H1 (cell line): ENCODE data around the gene CHRDL2. TPM values are rescaled to one million over a fixed set of nuclear protein-coding genes. Genes with fewer than 3 reads are reported as not detected.

Experiments used
- CTCF ChIA-PET: fragments of 300-600 bp; sonication (Branson Sonifier 250); formaldehyde crosslinking; loops from one replicate; lab custom pipeline; 2021; ENCODE audit not compliant: partially characterized antibody; lab: Charles Lee
- POLR2A ChIA-PET: fragments of 300-600 bp; sonication (Branson Sonifier 250); formaldehyde crosslinking; loops from one replicate; lab custom pipeline; 2021; ENCODE audit warnings: inconsistent platforms; ENCODE audit not compliant: partially characterized antibody; lab: Charles Lee
- DNase-seq, 2 experiments: peaks; one replicate each; pipeline versions ENCODE4 v3.0.0 to v3.0.0-alpha.2; 2010 to 2022; ENCODE audit warnings: low spot score in 2 of 2, low read depth in 1 of 2, mixed read lengths in 1 of 2
- FAIRE-seq: peaks from 2 replicates; lab custom pipeline; 2011; peaks lifted over from hg19 to GRCh38; lab: Jason Lieb, UNC
- H2AFZ ChIP-seq: 2 replicates; pipeline ENCODE4 v1.8.1; 2012; ENCODE audit warnings: low read length, inconsistent platforms
- H2AK5ac ChIP-seq: 2 replicates; pipeline ENCODE4 v1.6.1; 2013; ENCODE audit warnings: low read depth, low read length
- H2BK120ac ChIP-seq: replicated peaks from 2 replicates; pipeline ENCODE3; 2013; ENCODE audit warnings: low read depth, low read length, inconsistent platforms
- H2BK12ac ChIP-seq: 2 replicates; pipeline ENCODE4 v1.6.1; 2013; ENCODE audit warnings: low read depth, low read length
- H2BK15ac ChIP-seq: 2 replicates; pipeline ENCODE4 v1.6.1; 2013; ENCODE audit warnings: low read length
- H2BK20ac ChIP-seq: 2 replicates; pipeline ENCODE4 v1.6.1; 2013; ENCODE audit warnings: low read length
- H2BK5ac ChIP-seq: 2 replicates; pipeline ENCODE4 v1.6.1; 2013; ENCODE audit warnings: low read depth, low read length
- H3K14ac ChIP-seq: 2 replicates; pipeline ENCODE4 v1.6.1; 2013; ENCODE audit warnings: inconsistent platforms; ENCODE audit not compliant: insufficient read length
- H3K18ac ChIP-seq: 2 replicates; pipeline ENCODE4 v1.6.1; 2013; ENCODE audit warnings: low read length; ENCODE audit errors: extremely low read depth
- H3K23ac ChIP-seq: 2 replicates; pipeline ENCODE4 v1.6.1; 2013; ENCODE audit warnings: inconsistent platforms; ENCODE audit not compliant: insufficient read length
- H3K23me2 ChIP-seq: 2 replicates; pipeline ENCODE4 v1.6.1; 2013; ENCODE audit warnings: low read depth, low read length
- H3K27ac ChIP-seq: 2 replicates; pipeline ENCODE4 v1.6.1; 2011; ENCODE audit warnings: low read depth, low read length, inconsistent platforms
- H3K27me3 ChIP-seq, 4 experiments: replicated peaks in 1 of 4; 1 replicate in 1 of 4; 2 replicates in 3 of 4; pipeline versions ENCODE4 v1.6.1 to v1.8.1; 2011 to 2013; ENCODE audit warnings: low read length in 3 of 4, mild to moderate bottlenecking in 3 of 4, inconsistent platforms in 2 of 4, mixed read lengths in 2 of 4, moderate library complexity in 1 of 4; ENCODE audit not compliant: control insufficient read depth in 3 of 4, insufficient read depth in 3 of 4; ENCODE audit errors: extremely low read depth in 1 of 4
- H3K36me3 ChIP-seq, 4 experiments: 2 replicates each; pipeline versions ENCODE4 v1.6.1 to v1.8.1; 2011 to 2013; ENCODE audit warnings: mild to moderate bottlenecking in 4 of 4, low read length in 3 of 4, moderate library complexity in 2 of 4, control low read depth in 1 of 4, inconsistent platforms in 1 of 4; ENCODE audit not compliant: insufficient read depth in 4 of 4, control insufficient read depth in 2 of 4
- H3K4ac ChIP-seq: replicated peaks from 2 replicates; pipeline ENCODE3; 2013; ENCODE audit warnings: low read length, low read depth, mixed read lengths, inconsistent platforms; ENCODE audit not compliant: insufficient read length
- H3K4me1 ChIP-seq, 4 experiments: replicated peaks in 1 of 4; 1 replicate in 1 of 4; 2 replicates in 3 of 4; pipeline versions ENCODE4 v1.6.1 to v1.8.1; 2011 to 2013; ENCODE audit warnings: low read length in 3 of 4, inconsistent platforms in 2 of 4, mixed read lengths in 1 of 4; ENCODE audit not compliant: insufficient read depth in 4 of 4, control insufficient read depth in 3 of 4
- H3K4me2 ChIP-seq, 2 experiments: 2 replicates each; pipeline versions ENCODE4 v1.6.1 to v1.8.1; 2011 to 2013; ENCODE audit warnings: low read depth in 2 of 2, low read length in 2 of 2, control low read depth in 1 of 2, inconsistent platforms in 1 of 2, mild to moderate bottlenecking in 1 of 2; ENCODE audit not compliant: insufficient read depth in 1 of 2
- H3K4me3 ChIP-seq, 4 experiments: fragments of 200-600, 300-600 bp in 1 of 4; sonication (generic), shearing (Covaris generic), sonication (Bioruptor Twin) in 1 of 4; 2 replicates each; pipeline versions ENCODE4 v1.5.1 to v1.8.1; 2011 to 2016; ENCODE audit warnings: low read length in 4 of 4, low read depth in 3 of 4, control low read depth in 2 of 4, inconsistent platforms in 2 of 4, mild to moderate bottlenecking in 2 of 4, mixed read lengths in 1 of 4, moderate library complexity in 1 of 4; ENCODE audit not compliant: insufficient read depth in 2 of 4; ENCODE audit errors: extremely low read depth in 1 of 4
- H3K56ac ChIP-seq: replicated peaks from 2 replicates; pipeline ENCODE3; 2013; ENCODE audit warnings: low read depth, mild to moderate bottlenecking, mixed read lengths, low read length, inconsistent platforms; ENCODE audit not compliant: insufficient read length
- H3K79me1 ChIP-seq: 2 replicates; pipeline ENCODE4 v1.6.1; 2013; ENCODE audit warnings: low read depth, low read length, control low read depth
- H3K79me2 ChIP-seq, 2 experiments: 2 replicates each; pipeline versions ENCODE4 v1.6.1 to v1.8.1; 2012 to 2013; ENCODE audit warnings: low read length in 2 of 2, mild to moderate bottlenecking in 2 of 2, inconsistent platforms in 1 of 2; ENCODE audit not compliant: insufficient read depth in 2 of 2, control insufficient read depth in 1 of 2
- H3K9ac ChIP-seq, 4 experiments: replicated peaks in 1 of 4; 1 replicate in 1 of 4; 2 replicates in 3 of 4; pipeline versions ENCODE4 v1.6.1 to v1.8.1; 2011 to 2013; ENCODE audit warnings: low read depth in 3 of 4, low read length in 3 of 4, control low read depth in 2 of 4, mild to moderate bottlenecking in 2 of 4, moderate library complexity in 2 of 4, inconsistent platforms in 1 of 4; ENCODE audit errors: extremely low read depth in 1 of 4
- H3K9me3 ChIP-seq, 2 experiments: 2 replicates each; pipeline versions ENCODE4 v1.6.1 to v1.8.1; 2012 to 2013; ENCODE audit warnings: mild to moderate bottlenecking in 2 of 2, moderate library complexity in 2 of 2, control low read depth in 1 of 2, inconsistent platforms in 1 of 2, low read depth in 1 of 2, low read length in 1 of 2, mixed read lengths in 1 of 2; ENCODE audit not compliant: insufficient read depth in 2 of 2
- H4K20me1 ChIP-seq, 2 experiments: replicated peaks in 1 of 2; 2 replicates each; pipeline versions ENCODE3 to v1.8.1; 2011 to 2013; ENCODE audit warnings: inconsistent platforms in 2 of 2, low read length in 2 of 2, mild to moderate bottlenecking in 1 of 2; ENCODE audit not compliant: insufficient read depth in 2 of 2, control insufficient read depth in 1 of 2
- H4K5ac ChIP-seq: 2 replicates; pipeline ENCODE4 v1.6.1; 2013; ENCODE audit warnings: low read length, low read depth, mixed read lengths, inconsistent platforms; ENCODE audit not compliant: insufficient read length
- H4K8ac ChIP-seq: 2 replicates; pipeline ENCODE4 v1.8.0; 2013; ENCODE audit warnings: mild to moderate bottlenecking, moderate library complexity, low read length, inconsistent platforms; ENCODE audit not compliant: insufficient read depth; ENCODE audit errors: extremely low read depth
- H4K91ac ChIP-seq: replicated peaks from 2 replicates; pipeline ENCODE3; 2013; ENCODE audit warnings: low read length, mixed read lengths, inconsistent platforms; ENCODE audit not compliant: insufficient read length
- BRCA1 ChIP-seq: IDR thresholded peaks from 2 replicates; pipeline ENCODE4 v1.6.1; 2012; ENCODE audit warnings: low read depth, low read length, improper control_type of control experiment
- CHD1 ChIP-seq: IDR thresholded peaks from 2 replicates; pipeline ENCODE4 v1.6.1; 2012; ENCODE audit warnings: low read depth, low read length, improper control_type of control experiment
- CREB1 ChIP-seq: IDR thresholded peaks from 2 replicates; pipeline ENCODE4 v1.6.1; 2012; ENCODE audit warnings: inconsistent platforms
- GABPA ChIP-seq: IDR thresholded peaks from 2 replicates; pipeline ENCODE4 v1.6.1; 2011; ENCODE audit warnings: mild to moderate bottlenecking, low read length, moderate library complexity, borderline replicate concordance; ENCODE audit not compliant: insufficient read depth
- GTF2F1 ChIP-seq: IDR thresholded peaks from 2 replicates; pipeline ENCODE4 v1.6.1; 2012; ENCODE audit warnings: low read depth, low read length, improper control_type of control experiment, borderline replicate concordance
- JUND ChIP-seq: IDR thresholded peaks from 2 replicates; pipeline ENCODE4 v1.6.1; 2011; ENCODE audit warnings: mild to moderate bottlenecking, improper control_type of control experiment, low read length
- KDM1A ChIP-seq: fragments of 200-600, 300-600 bp; sonication (generic); IDR thresholded peaks from 2 replicates; pipeline ENCODE4 v1.7.1; 2016; ENCODE audit warnings: mild to moderate bottlenecking, low read length, borderline replicate concordance
- KDM4A ChIP-seq: IDR thresholded peaks from one replicate; pipeline ENCODE4 v1.7.1; 2012; ENCODE audit warnings: low read depth, mild to moderate bottlenecking, moderate library complexity, low read length, inconsistent platforms; ENCODE audit not compliant: severe bottlenecking
- NRF1 ChIP-seq: IDR thresholded peaks from 2 replicates; pipeline ENCODE4 v1.6.1; 2011; ENCODE audit warnings: mild to moderate bottlenecking, low read depth, low read length, improper control_type of control experiment
- RBBP5 ChIP-seq: IDR thresholded peaks from 2 replicates; pipeline ENCODE4 v1.7.1; 2012; ENCODE audit warnings: low read depth, mild to moderate bottlenecking, inconsistent platforms, low read length, moderate library complexity, borderline replicate concordance
- RFX5 ChIP-seq: IDR thresholded peaks from 2 replicates; pipeline ENCODE4 v1.6.1; 2011; ENCODE audit warnings: low read depth, low read length, improper control_type of control experiment, borderline replicate concordance
- TAF1 ChIP-seq: IDR thresholded peaks from 2 replicates; pipeline ENCODE4 v1.6.1; 2011; ENCODE audit warnings: mild to moderate bottlenecking, low read depth, low read length
- TAF7 ChIP-seq: optimal IDR thresholded peaks from 2 replicates; pipeline ENCODE3; 2011; ENCODE audit warnings: low read depth, mild to moderate bottlenecking, inconsistent platforms, low read length, moderate library complexity, borderline replicate concordance
- TEAD4 ChIP-seq: IDR thresholded peaks from 2 replicates; pipeline ENCODE4 v1.6.1; 2012; ENCODE audit warnings: low read depth, low read length, inconsistent platforms, mixed read lengths
- WGBS, 2 experiments: shearing (Covaris generic) in 1 of 2; methylation state at CpG; one replicate each; pipeline versions ENCODE4 v1.1.6 to v1.1.7; 2013 to 2015; ENCODE audit warnings: low lambda C conversion rate in 2 of 2, mixed read lengths in 2 of 2, inconsistent platforms in 1 of 2, low coverage in 1 of 2, missing lambda C conversion rate in 1 of 2; ENCODE audit not compliant: insufficient replicate concordance in 2 of 2, insufficient coverage in 1 of 2, insufficient read length in 1 of 2; ENCODE audit errors: extremely low coverage in 1 of 2, missing lambda C conversion rate in 1 of 2; 5-methylcytosine and 5-hydroxymethylcytosine counted together
- polyA plus RNA-seq, 7 experiments: library from polyadenylated mRNA; depleted of rRNA in 3 of 7; stranded (reverse) in 5 of 7; unstranded in 2 of 7; fragments of >200 nt in 5 of 7; fragments of 200-250 nt in 2 of 7; gene quantifications; 1 replicate in 5 of 7; 2 replicates in 1 of 7; 4 replicates in 1 of 7; pipeline versions ENCODE4 v1.2.1 to v1.2.3, GENCODE V29; 2011 to 2013; ENCODE audit warnings: missing spikeins in 2 of 7, mixed read lengths in 2 of 7
- total RNA-seq: library from RNA; stranded (reverse); fragmentation: NEBNext Ultra II Directional; extraction: Animal tissue kit (Norgen Biotek cat#: 25700); gene quantifications from 2 replicates; pipeline ENCODE4 v1.2.1, GENCODE V29; 2021
- TF ChIP-seq, protein P1 (sequence below): IDR thresholded peaks from 2 replicates; pipeline ENCODE4 v1.6.1; 2012; ENCODE audit warnings: inconsistent platforms

CHRDL2 gene
- total and polyA plus RNA-seq, 2 of the 8 experiments (the other 6 are each of a cell fraction or from before 2014, with no cell fraction given): 0.26 to 0.48 TPM

DNA sequence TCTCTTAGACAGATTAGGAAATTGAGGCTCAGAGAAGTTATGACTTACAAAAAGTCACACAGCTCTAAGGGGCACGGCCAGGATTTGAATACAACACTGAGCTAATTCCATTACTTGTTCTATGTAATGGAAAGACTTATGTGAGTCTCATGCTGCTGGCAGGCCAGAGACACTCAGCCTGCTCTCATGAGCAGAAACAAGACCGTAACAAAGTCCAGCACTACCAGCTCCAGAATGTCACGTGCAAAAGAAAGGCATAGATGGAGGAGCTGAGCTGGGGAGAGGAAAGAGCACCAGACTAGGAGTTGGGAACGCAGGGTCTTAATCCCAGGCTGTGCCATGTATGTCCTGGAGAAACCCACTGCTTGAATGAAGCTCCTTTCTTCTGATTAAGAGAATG is 1.8 kb downstream of the CHRDL2 start:
- no peak overlapping the region for H2BK5ac ChIP-seq
- H3K9me3 ChIP-seq: no peaks in the 10 kb centered on the region
- no peak overlapping the region for H2AK5ac ChIP-seq
- H3K79me1 ChIP-seq: no peaks in the 10 kb centered on the region
- no peak for DNase-seq
- H2BK20ac ChIP-seq: no peak overlapping the region
- no peak overlapping the region for H3K18ac ChIP-seq
- no peaks in the 10 kb centered on the region for H3K79me2 ChIP-seq
- H3K14ac ChIP-seq: no peak overlapping the region
- no peak overlapping the region for H2AFZ ChIP-seq
- H3K4me3 ChIP-seq: no peak overlapping the region
- H3K4me2 ChIP-seq: no peak overlapping the region
- H2BK12ac ChIP-seq: no peak overlapping the region
- no peak overlapping the region for H4K8ac ChIP-seq
- no peak overlapping the region for H2BK15ac ChIP-seq
- H3K56ac ChIP-seq: no peak overlapping the region
- H4K91ac ChIP-seq: no peak overlapping the region
- peaks cover 12% of the 10 kb centered on the region; the same call in 1 of the 2 replicates for H3K23me2 ChIP-seq
- no peak overlapping the region for H4K5ac ChIP-seq
- H3K27me3 ChIP-seq: peaks cover 30 to 49% (median 44%) of the 10 kb centered on the region in 4 experiments
- peaks cover 0 to 8% (median 0%) of the 10 kb centered on the region in 4 experiments; a peak in 3 of 7 replicates for H3K4me1 ChIP-seq
- no peak overlapping the region for H2BK120ac ChIP-seq
- no peaks in the 10 kb centered on the region for H4K20me1 ChIP-seq
- WGBS, 2 experiments: 77% methylated on average over 4 of the region's 4 CpGs; no CpG with 5 or more reads in 1 of the 2 experiments
- no peak overlapping the region for H3K27ac ChIP-seq
- H3K9ac ChIP-seq: no peak overlapping the region
- no peak for FAIRE-seq
- H3K36me3 ChIP-seq: no peaks in the 10 kb centered on the region
- no peak overlapping the region for H3K23ac ChIP-seq
- H3K4ac ChIP-seq: no peak overlapping the region
- ChIA-PET CTCF (interaction anchor here (0.8 to 12.8 kb wide), 8 partner anchors 9 to 93 kb away, joined by 3 to 348 read pairs (median 4); no protein-coding TSS in a partner anchor), POLR2A (no interaction called here)
- TF ChIP-seq GTF2F1 (no peak), RFX5 (no peak), TAF1 (no peak), KDM1A (no peak), RBBP5 (no peak), JUND (no peak), BRCA1 (no peak), TEAD4 (no peak), KDM4A (no peak), CREB1 (no peak), GABPA (no peak), TAF7 (no peak), NRF1 (no peak), CHD1 (no peak)
- TF ChIP-seq, protein P1, sequence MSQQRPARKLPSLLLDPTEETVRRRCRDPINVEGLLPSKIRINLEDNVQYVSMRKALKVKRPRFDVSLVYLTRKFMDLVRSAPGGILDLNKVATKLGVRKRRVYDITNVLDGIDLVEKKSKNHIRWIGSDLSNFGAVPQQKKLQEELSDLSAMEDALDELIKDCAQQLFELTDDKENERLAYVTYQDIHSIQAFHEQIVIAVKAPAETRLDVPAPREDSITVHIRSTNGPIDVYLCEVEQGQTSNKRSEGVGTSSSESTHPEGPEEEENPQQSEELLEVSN: no peak
